CD4-positive, alpha-beta T cell (primary cell): ENCODE measurements around the gene SYNGR1. TPM values are rescaled to one million over a fixed set of nuclear protein-coding genes. Genes with fewer than 3 reads are reported as not detected.

ENCODE experiments used
- ATAC-seq: fragments of 200-7000 bp; cut with Tn5 transposase; one replicate; pipeline ENCODE4 v1.10.0; 2022; ENCODE audit warnings: mild to moderate bottlenecking; ENCODE audit not compliant: poor library complexity
- CTCF ChIA-PET: fragments of 350-600 bp; sonication (Branson Sonifier 250); formaldehyde crosslinking; loops from one replicate; lab custom pipeline; 2021; ENCODE audit warnings: antibody characterized with exemption, inconsistent platforms; lab: Charles Lee
- POLR2A ChIA-PET: fragments of 350-600 bp; sonication (Branson Sonifier 250); formaldehyde crosslinking; loops from one replicate; lab custom pipeline; 2021; ENCODE audit warnings: antibody characterized with exemption, inconsistent platforms; lab: Charles Lee
- DNase-seq, 14 experiments: peaks; one replicate each; pipeline ENCODE4 v3.0.0-alpha.2; 2013 to 2020; ENCODE audit warnings: mixed read lengths in 2 of 14
- H3K27ac ChIP-seq, 2 donors: one replicate each; pipeline versions ENCODE4 v1.5.1 to v1.7.0; 2013; ENCODE audit warnings: low read length in 2 of 2, low read depth in 1 of 2, mild to moderate bottlenecking in 1 of 2
- H3K27me3 ChIP-seq, 2 experiments: 1 replicate in 1 of 2; 2 replicates in 1 of 2; pipeline versions ENCODE4 v1.6.1 to v1.7.0; 2013; ENCODE audit warnings: low read length in 2 of 2, control low read depth in 1 of 2, mild to moderate bottlenecking in 1 of 2, moderate library complexity in 1 of 2; ENCODE audit not compliant: insufficient read depth in 2 of 2, control insufficient read depth in 1 of 2
- H3K36me3 ChIP-seq: one replicate; pipeline ENCODE4 v1.6.1; 2013; ENCODE audit warnings: low read length, control low read depth; ENCODE audit not compliant: insufficient read depth
- H3K4me1 ChIP-seq: one replicate; pipeline ENCODE4 v1.6.1; 2013; ENCODE audit warnings: low read length, control low read depth; ENCODE audit not compliant: insufficient read depth
- H3K4me3 ChIP-seq: one replicate; pipeline ENCODE4 v1.5.1; 2013; ENCODE audit warnings: mild to moderate bottlenecking, low read length, moderate library complexity
- H3K9me3 ChIP-seq, 2 experiments: 1 replicate in 1 of 2; 2 replicates in 1 of 2; pipeline versions ENCODE4 v1.6.1 to v1.7.0; 2013; ENCODE audit warnings: low read length in 2 of 2, mild to moderate bottlenecking in 2 of 2, control low read depth in 1 of 2, moderate library complexity in 1 of 2; ENCODE audit not compliant: control insufficient read depth in 1 of 2, insufficient read depth in 1 of 2
- H3K27ac Mint-ChIP-seq: one replicate; pipeline ENCODE4 v1.8.0; 2020; ENCODE audit warnings: mixed read lengths
- H3K27me3 Mint-ChIP-seq: one replicate; pipeline ENCODE4 v1.8.0; 2021; ENCODE audit warnings: mixed read lengths
- H3K36me3 Mint-ChIP-seq: one replicate; pipeline ENCODE4 v1.8.0; 2021; ENCODE audit warnings: low read depth, mixed read lengths
- H3K4me1 Mint-ChIP-seq: one replicate; pipeline ENCODE4 v1.8.0; 2021; ENCODE audit warnings: low read depth, mixed read lengths
- H3K4me3 Mint-ChIP-seq: one replicate; pipeline ENCODE4 v1.8.0; 2020; ENCODE audit warnings: mild to moderate bottlenecking, mixed read lengths
- H3K9me3 Mint-ChIP-seq: one replicate; pipeline ENCODE4 v1.8.0; 2020; ENCODE audit warnings: mixed read lengths
- intact Hi-C, 2 experiments: fragments of 100-400 bp; cut with DNase I in 1 of 2; cut with micrococcal nuclease in 1 of 2; formaldehyde crosslinking; loops; one replicate each; pipeline versions ENCODE4 v1.15.1 to v1.9.0; 2023 to 2025; cut with DNase I, micrococcal nuclease
- total RNA-seq, 174 experiments: library from RNA in 2 of 174; stranded (reverse) in 2 of 174; gene quantifications; one replicate each; pipeline ENCODE4 v1.2.3 and lab custom pipeline; 2021 to 2026
- TF ChIP-seq, protein P1 (sequence below): fragments of 200-600 bp; IDR thresholded peaks from one replicate; pipeline ENCODE4 v1.8.0; 2022; ENCODE audit warnings: antibody characterized with exemption, mild to moderate bottlenecking

SYNGR1 gene
- total RNA-seq, 2 experiments from 2014 or later: 0.44 to 0.59 TPM

DNA sequence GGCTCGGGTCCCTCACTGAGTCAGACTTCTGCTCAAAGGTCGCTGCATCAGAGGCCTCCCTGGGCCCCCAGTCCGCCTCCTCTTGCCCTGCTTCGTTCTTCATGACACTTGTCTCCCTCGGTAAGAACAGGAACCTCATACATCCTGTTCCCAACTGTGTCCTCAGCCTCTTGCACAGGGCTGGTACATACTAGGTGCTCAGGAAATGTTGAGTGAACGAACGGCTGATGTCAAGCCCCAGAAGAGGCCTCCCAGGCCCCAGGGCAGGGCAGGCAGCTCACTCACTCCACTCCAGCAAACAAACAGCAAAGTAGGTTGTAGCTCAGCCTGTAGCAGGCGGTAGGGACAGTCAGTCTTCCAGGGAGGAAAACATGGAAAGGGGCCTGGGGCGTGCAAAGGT lies 17.2 kb downstream of the SYNGR1 start:
- Mint-ChIP-seq H3K4me1 (peaks cover 6% of the 10 kb centered on the region), H3K27ac (no peak overlapping the region), H3K27me3 (no peaks in the 10 kb centered on the region), H3K36me3 (no peaks in the 10 kb centered on the region), H3K4me3 (no peak overlapping the region), H3K9me3 (no peaks in the 10 kb centered on the region)
- ATAC-seq (no peak), DNase-seq (no peak)
- no peaks in the 10 kb centered on the region for H3K36me3 ChIP-seq
- H3K9me3 ChIP-seq: peaks cover 0 to 5% of the 10 kb centered on the region in 2 experiments
- H3K27me3 ChIP-seq: no peaks in the 10 kb centered on the region
- ChIA-PET POLR2A (no interaction called here), CTCF (no interaction called here)
- no peak overlapping the region for H3K4me3 ChIP-seq
- H3K27ac ChIP-seq: no peak overlapping the region
- TF ChIP-seq, protein P1, sequence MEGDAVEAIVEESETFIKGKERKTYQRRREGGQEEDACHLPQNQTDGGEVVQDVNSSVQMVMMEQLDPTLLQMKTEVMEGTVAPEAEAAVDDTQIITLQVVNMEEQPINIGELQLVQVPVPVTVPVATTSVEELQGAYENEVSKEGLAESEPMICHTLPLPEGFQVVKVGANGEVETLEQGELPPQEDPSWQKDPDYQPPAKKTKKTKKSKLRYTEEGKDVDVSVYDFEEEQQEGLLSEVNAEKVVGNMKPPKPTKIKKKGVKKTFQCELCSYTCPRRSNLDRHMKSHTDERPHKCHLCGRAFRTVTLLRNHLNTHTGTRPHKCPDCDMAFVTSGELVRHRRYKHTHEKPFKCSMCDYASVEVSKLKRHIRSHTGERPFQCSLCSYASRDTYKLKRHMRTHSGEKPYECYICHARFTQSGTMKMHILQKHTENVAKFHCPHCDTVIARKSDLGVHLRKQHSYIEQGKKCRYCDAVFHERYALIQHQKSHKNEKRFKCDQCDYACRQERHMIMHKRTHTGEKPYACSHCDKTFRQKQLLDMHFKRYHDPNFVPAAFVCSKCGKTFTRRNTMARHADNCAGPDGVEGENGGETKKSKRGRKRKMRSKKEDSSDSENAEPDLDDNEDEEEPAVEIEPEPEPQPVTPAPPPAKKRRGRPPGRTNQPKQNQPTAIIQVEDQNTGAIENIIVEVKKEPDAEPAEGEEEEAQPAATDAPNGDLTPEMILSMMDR: no peak
- no peaks in the 10 kb centered on the region for H3K4me1 ChIP-seq
- intact Hi-C loops: no loop called here

DNA sequence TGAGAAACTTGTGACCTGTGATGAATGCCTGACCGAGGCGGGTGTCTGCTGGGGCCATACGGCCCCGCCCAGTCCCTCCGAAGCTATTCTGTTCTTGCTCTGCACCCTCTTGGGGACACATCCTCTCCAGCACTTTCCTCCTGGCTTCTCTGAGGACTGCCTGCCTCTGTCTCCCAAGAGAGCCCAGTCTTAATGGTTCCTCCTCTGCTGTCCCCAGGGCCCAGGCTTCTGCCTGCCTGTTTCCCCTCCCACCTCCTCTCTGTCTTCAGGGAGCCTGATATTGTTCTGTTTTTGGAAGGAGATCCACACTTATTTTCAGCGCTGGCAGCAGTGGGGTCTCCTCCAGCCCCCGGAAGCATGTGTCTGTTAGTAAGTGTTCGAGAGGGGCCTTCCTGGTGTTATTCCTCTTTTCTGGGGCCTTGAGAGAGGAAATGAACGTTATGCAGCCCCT lies 18.7 kb downstream of the SYNGR1 start:
- Histone ChIP-seq H3K4me3 (no peak overlapping the region), H3K36me3 (no peaks in the 10 kb centered on the region), H3K27me3 (no peaks in the 10 kb centered on the region), H3K9me3 (peaks cover 0 to 12% of the 10 kb centered on the region in 2 experiments), H3K27ac (no peak overlapping the region), H3K4me1 (no peaks in the 10 kb centered on the region)
- ChIA-PET POLR2A (no interaction called here), CTCF (no interaction called here)
- Mint-ChIP-seq H3K36me3 (no peaks in the 10 kb centered on the region), H3K27me3 (no peaks in the 10 kb centered on the region), H3K4me3 (no peak overlapping the region), H3K9me3 (no peaks in the 10 kb centered on the region), H3K27ac (no peak overlapping the region), H3K4me1 (peaks cover 6% of the 10 kb centered on the region)
- intact Hi-C loops: no loop called here
- no peak for ATAC-seq
- TF ChIP-seq, protein P1: no peak
- DNase-seq: no peak

DNA sequence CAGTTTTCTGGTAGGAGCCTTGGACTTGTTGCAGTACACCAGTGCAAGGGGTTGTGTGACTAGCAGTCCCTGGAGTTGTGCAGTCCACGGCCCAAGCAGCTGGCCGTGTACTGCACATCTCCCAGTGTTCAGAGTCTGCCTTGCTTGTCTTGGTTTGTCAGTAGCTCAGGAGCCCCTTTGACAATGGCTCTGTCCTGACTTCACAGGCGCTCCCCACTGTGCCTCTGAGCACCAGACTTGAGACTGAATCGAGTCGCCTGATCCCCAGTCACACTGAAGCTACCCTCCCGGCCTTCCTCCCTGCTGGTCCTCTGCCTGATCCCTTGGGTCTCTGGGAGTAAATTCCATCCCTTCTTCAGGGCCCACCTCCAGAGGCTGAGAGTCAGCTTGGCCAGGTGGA lies 19.4 kb downstream of the SYNGR1 start:
- Mint-ChIP-seq H3K27ac (no peak overlapping the region), H3K9me3 (no peaks in the 10 kb centered on the region)
- POLR2A ChIA-PET: no interaction called here

More for the DNA sequence above, 19.4 kb downstream of the SYNGR1 start:
- TF ChIP-seq, protein P1: no peak
- Histone ChIP-seq H3K4me3 (no peak overlapping the region), H3K9me3 (peaks cover 0 to 12% of the 10 kb centered on the region in 2 experiments), H3K36me3 (no peaks in the 10 kb centered on the region), H3K27me3 (no peaks in the 10 kb centered on the region), H3K27ac (no peak overlapping the region), H3K4me1 (no peaks in the 10 kb centered on the region)
- H3K36me3 Mint-ChIP-seq: no peaks in the 10 kb centered on the region
- H3K27me3 Mint-ChIP-seq: no peaks in the 10 kb centered on the region
- CTCF ChIA-PET: no interaction called here
- DNase-seq (no peak), ATAC-seq (no peak)
- intact Hi-C loops: no loop called here
- peaks cover 6% of the 10 kb centered on the region for H3K4me1 Mint-ChIP-seq
- H3K4me3 Mint-ChIP-seq: no peak overlapping the region
